GM21723 (cell line): ENCODE data around the gene DNASE1L3.
"Not testable (repeated sequence)": the region's sequence is repeated elsewhere in the genome, so short reads cannot be mapped to it uniquely, and the experiment has no call there.

ENCODE experiments used
- ATAC-seq: cut with Tn5 transposase; IDR thresholded peaks from one replicate; pipeline ENCODE4 v1.9.1; 2021; ENCODE audit warnings: mild to moderate bottlenecking, moderate library complexity; ENCODE audit not compliant: unreplicated experiment

Gene DNASE1L3, protein sequence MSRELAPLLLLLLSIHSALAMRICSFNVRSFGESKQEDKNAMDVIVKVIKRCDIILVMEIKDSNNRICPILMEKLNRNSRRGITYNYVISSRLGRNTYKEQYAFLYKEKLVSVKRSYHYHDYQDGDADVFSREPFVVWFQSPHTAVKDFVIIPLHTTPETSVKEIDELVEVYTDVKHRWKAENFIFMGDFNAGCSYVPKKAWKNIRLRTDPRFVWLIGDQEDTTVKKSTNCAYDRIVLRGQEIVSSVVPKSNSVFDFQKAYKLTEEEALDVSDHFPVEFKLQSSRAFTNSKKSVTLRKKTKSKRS

DNA sequence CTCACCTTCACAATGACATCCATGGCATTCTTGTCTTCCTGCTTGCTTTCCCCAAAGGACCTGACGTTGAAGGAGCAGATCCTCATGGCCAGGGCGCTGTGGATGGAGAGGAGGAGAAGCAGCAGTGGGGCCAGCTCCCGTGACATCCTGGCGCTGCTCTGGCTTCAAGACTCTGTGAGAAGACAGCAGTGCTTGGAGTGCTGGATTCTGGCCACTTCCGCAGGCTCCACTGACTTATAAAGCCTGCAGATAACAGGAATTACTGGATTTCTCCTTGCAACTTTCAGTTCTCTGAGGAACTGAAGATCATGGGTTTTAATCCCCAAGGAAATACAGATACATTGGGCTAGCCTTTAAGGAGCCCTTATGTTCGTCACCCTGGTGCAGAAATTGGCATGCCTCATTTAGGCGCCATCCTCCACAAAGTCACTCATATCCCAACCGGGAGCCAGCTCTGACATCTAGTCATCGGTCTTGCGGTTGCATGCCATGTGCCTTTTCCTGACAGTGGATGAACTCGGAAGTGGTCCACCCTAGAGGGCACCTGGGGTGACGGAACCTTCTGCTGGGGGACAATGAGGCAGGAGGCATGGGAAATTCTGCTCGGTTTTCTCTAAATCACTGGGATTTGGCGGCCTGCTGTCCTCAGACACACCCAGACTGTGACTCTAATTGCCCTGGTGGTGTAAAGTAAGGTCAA lies at the start of gene DNASE1L3:
TSS of gene DNASE1L3 (minus strand) at position 212 of the 700 bp plus-strand sequence. CDS start at position 146, 66 bp downstream.
- ATAC-seq, result no peak

DNA sequence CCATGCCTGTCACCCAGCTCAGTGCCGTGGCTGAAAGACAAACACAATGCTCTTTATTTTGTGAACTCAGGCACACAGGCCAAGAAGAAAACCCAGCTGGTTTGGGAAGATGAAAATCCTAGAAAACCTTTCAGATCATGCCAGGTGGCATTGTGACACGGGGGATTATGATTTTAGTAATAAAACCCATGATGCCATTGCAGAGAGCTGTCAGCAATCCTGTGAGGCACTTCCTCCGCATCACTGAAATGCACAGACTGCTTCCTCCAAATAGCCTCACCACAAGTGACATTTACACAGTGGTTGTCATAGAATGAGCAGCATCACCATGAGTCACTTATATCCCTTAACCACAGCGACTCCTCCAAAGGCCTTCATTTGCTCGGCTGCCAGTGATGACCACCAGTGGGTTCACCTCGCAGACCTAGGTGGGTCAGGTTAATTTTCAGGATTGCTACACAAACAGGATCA lies 49.5 kb upstream of the DNASE1L3 start:
- ATAC-seq, result no peak

DNA sequence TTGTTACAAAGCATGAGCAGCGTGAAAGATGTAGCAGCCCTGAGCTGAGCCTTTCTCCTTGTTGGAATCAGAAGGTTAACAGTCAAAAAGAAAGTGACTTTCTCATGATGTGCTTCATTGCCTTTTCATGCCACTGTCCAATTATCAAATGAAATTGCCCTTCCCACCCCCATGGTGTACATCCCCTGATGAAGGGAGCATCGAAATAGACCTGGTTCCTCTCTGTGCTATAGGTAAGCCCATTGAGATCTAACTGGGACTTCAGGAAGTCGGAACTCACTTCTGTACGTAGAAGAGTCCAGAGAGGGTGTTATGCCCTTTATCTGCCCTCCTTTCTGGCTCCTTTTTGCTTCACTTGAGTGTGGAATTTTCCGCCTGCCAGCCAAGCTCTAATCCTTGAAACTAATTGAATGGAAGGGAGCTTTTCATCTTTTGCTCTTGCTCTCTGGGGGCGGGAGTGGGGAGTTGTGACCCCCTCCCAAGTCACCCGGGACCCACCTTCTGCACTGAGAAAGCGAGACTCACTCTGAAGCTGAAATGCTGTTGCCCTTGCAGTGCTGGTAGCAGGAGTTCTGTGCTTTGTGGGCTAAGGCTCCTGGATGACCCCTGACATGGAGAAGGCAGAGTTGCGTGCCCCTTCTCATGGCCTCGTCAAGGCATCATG lies 47.8 kb upstream of the DNASE1L3 start:
- no peak for ATAC-seq

DNA sequence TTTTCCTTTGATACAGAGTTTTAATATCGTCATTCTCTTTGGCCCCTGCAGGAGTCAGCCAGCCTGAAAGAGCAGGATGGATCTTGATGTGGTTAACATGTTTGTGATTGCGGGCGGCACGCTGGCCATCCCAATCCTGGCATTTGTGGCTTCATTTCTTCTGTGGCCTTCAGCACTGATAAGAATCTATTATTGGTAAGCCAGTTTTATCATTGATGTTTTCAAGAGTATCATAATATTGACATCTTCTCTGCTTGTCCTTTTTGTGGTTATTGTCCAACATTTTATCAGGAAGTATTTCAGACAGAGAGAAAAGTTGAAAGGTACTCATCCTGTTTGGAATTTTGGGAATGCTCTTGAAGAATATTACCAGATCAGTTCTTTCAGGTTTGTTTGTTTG lies 45.7 kb upstream of the DNASE1L3 start:
- ATAC-seq, result no peak

DNA sequence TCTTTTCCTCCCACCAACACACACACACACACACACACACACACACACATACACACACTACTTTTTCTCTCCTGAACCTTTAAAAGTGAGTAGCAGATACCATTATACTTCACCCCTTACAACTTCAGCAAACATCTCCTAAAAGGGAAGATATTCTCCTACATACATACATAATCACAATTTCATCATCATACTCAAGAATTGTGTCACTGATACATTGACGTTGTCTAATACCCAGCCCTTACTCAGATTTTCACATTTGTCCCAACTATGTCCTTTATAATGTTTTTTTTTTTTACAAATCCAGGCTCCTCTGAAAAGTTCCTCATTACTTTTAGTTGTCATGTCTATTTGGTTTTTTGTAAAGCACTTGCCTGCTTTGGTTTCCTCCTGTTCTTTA lies 45.3 kb upstream of the DNASE1L3 start:
- no peak for ATAC-seq

DNA sequence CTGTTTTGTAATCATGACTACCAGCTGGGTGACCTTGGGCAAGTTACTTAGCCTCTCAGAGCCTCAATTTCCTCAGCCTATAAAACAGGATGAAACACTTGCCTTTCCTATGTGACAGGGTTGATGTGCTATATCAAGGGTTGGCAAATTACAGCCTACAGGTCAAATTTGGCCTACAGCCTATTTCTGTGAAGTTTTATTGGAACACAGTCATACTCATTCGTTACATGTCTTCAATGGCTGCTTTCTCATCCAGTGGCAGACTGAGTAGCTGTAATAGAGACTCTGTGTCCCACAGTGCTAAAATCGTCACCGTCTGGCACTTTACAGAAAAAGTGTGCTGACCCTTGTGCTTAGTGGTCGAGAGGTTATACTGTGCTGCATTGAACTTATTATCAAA lies 43.4 kb upstream of the DNASE1L3 start:
- ATAC-seq, result no peak

DNA sequence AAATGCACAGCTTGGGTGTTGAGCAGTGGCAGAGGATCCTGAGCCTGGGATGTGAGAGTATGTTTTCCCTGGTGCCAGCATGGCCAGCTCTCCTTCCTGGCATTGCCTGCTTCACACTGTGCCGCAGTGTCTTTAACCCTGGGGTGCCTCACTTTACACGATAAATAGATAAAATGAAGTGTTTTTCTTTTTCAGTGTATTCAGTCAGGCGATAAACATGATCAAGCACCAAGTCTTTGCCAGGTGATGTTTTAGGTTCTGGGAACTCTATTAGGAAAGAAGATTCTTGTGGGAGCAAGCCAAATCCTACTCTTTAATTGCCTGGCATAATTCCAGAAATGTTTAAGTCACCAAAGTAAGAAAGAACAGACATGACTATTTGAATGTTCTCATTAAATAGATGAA lies 40.9 kb upstream of the DNASE1L3 start:
- no peak for ATAC-seq

DNA sequence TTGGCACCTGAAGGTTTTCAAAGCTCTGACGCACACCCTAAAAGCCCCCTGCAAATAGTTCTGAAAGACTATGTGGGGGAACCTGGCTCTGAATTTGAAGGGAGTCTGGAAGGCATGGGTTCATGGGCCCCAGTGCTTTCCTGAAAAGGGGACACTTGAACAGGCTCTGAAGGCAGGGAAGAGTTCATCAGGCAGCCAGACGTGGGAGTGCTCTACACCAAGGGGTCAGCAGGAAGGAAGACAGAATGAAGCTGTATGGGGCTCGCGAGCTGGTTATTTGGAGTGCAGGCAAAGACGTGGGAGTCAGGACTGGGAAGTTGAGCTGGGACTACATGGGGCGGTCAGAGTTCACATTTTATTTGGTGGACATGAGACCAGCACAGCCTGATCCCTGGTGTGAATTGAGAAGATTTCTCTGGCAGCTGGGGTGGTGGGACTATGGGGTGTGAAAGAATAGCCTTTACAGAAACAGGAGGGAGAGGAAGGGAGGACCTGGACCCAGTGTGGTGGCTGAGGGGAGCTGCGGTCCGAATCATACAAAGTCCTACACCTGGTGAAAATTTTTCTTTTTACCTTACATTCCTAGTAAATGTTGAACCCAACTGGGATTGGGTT lies 39.4 kb upstream of the DNASE1L3 start:
- ATAC-seq, result no peak

DNA sequence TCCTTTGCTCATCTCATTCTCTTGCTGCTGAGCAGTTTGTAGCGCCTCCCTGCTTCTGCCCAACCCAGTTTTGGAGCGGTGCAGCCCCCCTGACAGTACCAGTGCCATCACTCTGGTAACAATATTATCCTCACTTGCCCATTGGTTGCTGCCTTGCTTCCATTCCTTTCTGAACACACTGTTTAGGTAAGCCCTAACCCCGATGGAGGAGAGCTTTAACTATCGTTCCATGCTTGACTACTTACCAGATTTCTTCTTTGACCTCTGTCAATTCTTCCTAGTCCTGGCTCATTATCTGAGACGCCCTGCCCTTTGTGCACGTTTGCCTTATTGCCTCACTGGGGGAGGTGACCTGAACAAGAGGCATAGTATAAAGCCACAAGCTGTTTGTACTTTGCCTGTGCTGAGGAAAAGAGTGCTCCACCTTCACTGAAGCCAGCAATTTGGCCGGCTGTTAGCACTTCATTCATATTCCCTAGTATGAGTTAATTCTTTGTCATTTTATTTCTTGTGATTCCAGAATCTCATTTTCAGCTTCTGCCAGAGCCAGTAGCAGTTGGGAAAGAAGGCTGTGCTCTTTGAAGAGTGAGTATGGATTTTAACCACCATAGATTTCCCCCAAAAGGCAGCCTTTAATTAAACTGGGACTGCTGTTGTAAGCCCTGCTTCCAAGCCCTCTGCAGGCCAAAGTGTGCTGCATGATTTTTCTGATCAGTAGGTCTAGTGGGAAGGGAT lies 38.8 kb upstream of the DNASE1L3 start:
- no peak for ATAC-seq

DNA sequence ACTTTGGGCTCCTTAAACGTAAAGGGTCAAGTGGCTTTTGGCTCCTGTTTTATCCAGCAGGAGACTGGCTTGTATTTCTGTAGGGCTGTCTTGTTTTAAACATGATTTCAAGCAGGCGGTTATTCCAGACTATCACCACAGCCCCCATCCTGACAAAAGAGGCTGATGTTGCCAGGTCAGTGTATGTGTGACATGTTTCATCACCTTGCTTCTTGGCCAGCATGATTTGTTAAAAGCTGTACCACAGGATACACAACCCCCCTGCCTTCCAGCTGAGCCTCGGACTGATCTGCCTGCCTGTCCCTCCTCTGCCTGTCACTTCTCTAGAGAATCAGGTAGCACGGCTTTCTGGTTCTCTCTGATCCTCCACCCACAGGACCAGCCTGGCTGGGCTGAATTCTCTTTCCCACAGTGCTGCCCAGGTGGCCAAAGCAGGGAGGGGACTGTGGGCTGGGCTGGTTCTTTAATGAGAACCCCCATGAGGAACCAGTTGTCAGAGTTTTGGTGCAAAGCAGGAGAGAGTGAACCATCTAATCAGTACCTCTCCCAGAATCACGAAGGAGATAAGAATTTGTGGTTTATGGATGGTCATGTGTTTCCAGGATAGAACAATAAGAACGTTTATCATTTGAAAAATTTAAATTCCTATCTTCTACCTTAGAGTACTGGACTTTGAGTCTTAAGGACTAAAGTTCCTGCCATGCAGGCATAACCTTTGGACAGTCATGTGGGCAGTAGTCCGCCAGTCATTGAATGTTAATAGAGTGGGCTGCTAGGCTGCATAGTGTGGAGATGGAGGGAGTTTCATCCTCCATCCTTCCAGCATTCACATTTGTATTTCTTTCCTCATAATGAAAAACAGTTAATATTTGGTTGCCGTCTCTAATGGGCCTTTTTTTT lies 35.6 kb upstream of the DNASE1L3 start:
- no peak for ATAC-seq

DNA sequence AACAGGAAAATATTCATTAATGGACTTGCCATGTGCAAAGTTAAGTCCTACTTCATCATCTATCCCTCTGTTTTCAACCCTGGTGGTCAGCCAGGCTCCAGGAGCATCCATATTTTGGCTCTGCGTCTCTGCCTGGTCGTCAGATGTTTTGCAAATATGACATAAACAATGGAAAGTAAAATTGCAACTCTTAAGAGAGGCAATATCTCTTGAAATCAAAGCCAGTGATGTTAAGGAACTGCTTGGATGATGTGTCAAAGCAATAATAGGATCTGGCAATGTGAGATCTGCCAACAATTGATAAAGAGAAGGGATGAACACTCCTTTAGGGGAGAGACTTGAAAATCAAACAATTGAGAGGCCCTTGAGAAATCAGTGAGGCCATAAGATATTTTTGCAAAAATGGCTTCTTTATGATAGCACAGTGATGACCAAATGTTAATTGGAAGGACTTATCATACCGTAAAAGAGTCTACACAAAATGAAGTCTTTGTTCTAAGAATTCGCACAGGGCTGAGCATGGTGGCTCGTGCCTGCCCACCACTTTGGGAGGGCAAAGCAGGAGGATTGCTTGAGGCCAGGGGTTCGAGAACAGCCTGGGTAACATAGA lies 33.3 kb upstream of the DNASE1L3 start:
- ATAC-seq, result no peak

DNA sequence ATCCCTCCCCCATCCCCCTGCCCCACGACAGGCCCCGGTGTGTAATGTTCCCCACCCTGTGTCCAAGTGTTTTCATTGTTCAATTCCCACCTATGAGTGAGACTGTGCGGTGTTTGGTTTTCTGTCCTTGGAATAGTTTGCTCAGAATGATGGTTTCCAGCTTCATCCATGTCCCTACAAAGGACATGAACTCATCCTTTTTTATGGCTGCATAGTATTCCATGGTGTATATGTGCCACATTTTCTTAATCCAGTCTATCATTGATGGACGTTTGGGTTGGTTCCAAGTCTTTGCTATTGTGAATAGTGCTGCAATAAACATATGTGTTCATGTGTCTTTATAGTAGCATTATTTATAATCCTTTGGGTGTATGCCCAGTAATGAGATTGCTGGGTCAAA lies 32.1 kb upstream of the DNASE1L3 start:
- not testable (repeated sequence) for ATAC-seq

DNA sequence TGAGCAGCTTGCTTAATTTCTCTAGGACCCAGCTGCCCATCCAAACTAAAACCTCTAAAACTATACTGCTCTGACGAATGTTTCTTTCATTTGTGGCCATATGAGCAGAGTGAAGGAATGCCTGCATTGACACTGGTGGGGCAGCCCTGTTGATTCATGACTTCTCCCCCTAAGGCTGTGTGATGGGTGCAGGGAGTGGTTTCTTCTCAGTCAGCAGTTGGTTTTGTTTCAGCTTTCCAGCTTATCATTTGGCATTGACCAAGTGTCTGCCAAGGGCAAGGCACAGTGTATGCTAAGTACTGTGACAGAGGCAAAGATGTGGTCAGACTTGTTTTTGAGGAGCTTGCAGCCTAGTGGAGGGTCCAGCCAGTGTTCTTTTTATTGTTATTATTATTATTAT lies 31.6 kb upstream of the DNASE1L3 start:
- no peak for ATAC-seq

DNA sequence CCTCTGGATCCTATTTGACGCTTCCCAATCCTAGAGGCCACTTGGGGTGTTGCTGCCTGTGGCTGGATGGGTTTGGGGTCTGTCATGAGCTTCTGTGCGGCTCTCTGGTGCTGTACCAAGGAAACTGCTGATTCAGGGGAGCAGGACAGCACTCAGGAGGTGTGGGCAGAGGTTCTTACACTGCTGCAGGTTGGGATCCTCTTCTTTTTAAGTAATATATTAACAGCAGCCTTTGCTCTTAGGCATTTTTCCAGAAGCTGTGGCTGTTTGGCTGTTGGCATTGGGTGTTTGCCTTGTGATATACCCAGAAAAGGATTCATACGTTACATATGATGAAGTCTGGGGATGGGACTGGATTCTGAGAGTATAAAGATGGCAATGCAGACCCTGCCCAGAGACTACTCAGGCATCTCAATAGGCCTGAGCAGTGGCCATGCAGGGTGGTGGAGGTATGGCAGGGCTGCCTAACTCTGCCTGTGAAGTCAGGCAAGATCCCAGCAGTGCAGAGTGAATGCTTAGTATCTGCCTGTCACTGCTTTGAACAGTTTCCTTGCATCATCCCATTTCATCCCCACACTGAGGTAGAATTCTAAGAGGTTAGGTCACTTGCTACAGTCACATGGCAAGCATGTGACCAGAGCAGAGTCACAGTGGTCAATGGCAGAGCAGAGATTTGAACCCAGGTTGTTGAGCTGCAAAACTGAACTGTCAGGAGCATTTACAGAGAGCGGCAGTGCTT lies 30.7 kb upstream of the DNASE1L3 start:
- no peak for ATAC-seq

DNA sequence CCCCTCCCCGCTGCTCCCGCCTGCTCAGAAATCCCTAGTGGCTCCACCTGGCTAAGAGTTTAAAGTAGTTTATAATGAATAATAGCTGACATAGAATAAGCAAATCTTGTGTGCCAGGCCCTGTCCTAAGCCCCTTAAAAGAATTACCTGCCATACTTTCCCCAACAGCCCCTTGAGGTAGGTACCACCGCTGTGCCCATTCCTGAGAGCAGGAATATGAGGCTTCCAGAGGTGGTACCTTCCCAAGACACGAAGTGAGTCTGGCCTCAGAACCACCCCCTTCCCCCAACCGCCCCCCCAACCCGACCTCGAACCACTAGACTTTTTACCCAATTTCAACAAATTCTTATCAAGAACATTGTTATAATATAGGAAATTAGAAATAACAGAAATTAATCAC lies 28.1 kb upstream of the DNASE1L3 start:
- no peak for ATAC-seq

DNA sequence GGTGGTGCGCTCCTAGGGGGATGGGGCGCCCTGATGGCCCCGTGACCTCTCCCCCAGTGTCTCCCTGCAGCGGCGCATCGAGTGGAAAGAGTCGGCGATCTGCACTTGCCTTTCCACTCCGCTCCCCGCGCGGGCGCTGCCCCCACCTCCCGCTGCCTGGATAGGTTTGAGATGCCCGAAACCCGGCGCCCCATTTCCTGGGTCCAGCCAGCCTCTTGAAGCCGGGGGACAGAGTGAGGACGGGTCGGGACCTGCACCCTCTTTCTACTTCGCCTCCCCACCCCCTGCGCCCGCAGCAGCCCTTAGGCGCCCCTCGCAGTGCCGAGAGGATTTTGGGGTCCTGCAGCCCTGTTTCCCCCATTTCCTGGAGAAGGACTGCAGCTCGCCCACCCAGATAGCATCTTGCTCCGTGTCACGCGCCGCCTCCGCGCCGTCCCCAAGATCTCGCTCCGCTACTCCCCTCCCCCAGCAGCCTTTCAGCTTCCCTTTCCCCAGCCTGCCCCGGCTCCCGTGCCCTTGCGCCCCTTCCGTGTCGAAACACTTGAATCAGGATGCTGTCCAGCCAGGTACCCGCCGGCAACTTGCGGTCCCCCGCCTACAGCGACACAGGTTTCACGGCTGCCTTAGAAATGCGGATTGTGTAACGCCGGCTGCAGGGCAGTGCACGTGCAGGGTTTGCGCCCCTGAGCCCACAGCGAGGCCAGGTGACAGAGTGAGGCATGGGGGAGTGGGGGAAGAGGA lies 27.3 kb upstream of the DNASE1L3 start:
- peak; percentile 44 for ATAC-seq

DNA sequence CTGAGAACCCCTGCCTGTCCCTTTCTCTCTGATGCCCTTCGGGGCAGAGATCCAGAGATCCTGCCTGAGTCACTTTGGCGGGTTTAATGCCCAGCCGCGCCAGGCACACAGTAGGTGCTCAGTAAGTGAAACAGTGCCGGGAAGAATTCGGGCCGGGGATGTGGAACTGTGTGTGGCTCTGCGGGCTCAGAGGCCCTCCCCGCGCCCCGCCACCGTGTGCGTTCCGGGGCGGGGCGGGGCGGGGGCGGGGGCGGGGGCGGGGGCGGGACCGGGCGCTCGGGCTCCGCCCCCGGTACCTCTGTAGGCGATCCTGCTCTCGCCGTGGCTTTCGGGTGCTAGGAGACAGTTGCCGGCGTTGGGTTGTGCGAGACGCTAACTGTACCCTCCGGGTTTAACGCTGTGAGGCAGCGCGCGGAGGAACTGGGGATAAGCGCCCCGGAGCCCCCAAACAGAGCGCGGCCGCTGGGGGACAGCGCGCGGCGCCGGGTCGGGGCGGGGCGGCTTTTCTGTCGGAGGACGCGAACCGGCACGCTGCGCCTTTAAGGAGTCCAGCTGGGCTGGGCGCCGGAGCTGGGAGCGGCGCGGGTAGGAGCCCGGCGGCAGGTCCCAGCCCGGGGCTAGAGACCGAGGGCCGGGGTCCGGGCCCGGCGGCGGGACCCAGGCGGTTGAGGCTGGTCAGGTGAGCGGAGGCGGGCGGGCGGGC lies 26.6 kb upstream of the DNASE1L3 start, which contains the start of gene ABHD6:
TSS of gene ABHD6 (plus strand) at position 555 of the 703 bp plus-strand sequence. CDS start 18,795 bp downstream, outside the sequence.
- peak; percentile 81 for ATAC-seq
